Mononuclear cell (primary cell): Measurements from ENCODE around the gene TBC1D22A. TPM values are rescaled to one million over a fixed set of nuclear protein-coding genes. Genes with fewer than 3 reads are reported as not detected.

Experiments
- H3K27me3 ChIP-seq: 2 replicates; pipeline ENCODE4 v1.6.0; 2011; ENCODE audit warnings: low read length, control low read depth; ENCODE audit not compliant: insufficient read depth
- H3K4me1 ChIP-seq: 2 replicates; pipeline ENCODE4 v1.5.1; 2011; ENCODE audit warnings: mild to moderate bottlenecking, low read length, control low read depth; ENCODE audit not compliant: insufficient read depth
- H3K4me3 ChIP-seq: 2 replicates; pipeline ENCODE4 v1.5.1; 2011; ENCODE audit warnings: mild to moderate bottlenecking, low read length, moderate library complexity
- H3K9me3 ChIP-seq: 2 replicates; pipeline ENCODE4 v1.5.1; 2011; ENCODE audit warnings: low read depth, mild to moderate bottlenecking, control low read depth, low read length
- total RNA-seq: library from RNA; depleted of rRNA; stranded (reverse); fragments of >200 nt; gene quantifications from one replicate; pipeline ENCODE4 v1.2.3, GENCODE V29; 2012

Gene TBC1D22A
- total RNA-seq, 1 donor, result 14.1 TPM

- Histone ChIP-seq H3K4me3 (no peak overlapping the region), H3K4me1 (no peaks in the 10 kb centered on the region), H3K9me3 (no peaks in the 10 kb centered on the region), H3K27me3 (no peaks in the 10 kb centered on the region)
These were observed 438.0 kb downstream of the TBC1D22A start for GRCh38 chr22:47200273-47201051.

GRCh38 chr22:47201186-47201995 is 438.9 kb downstream of the TBC1D22A start:
- Histone ChIP-seq H3K27me3 (no peaks in the 10 kb centered on the region), H3K4me3 (no peak overlapping the region)

GRCh38 chr22:47201996-47202818 is 439.8 kb downstream of the TBC1D22A start:
- no peaks in the 10 kb centered on the region for H3K9me3 ChIP-seq
- no peaks in the 10 kb centered on the region for H3K27me3 ChIP-seq
- no peak overlapping the region for H3K4me3 ChIP-seq
- no peaks in the 10 kb centered on the region for H3K4me1 ChIP-seq

More at GRCh38 chr22:47201186-47201995, 438.9 kb downstream of the TBC1D22A start:
- H3K4me1 ChIP-seq, result no peaks in the 10 kb centered on the region
- no peaks in the 10 kb centered on the region for H3K9me3 ChIP-seq

GRCh38 chr22:47202819-47203553 is 440.5 kb downstream of the TBC1D22A start:
- no peaks in the 10 kb centered on the region for H3K4me1 ChIP-seq
- H3K4me3 ChIP-seq, result no peak overlapping the region
- H3K27me3 ChIP-seq, result no peaks in the 10 kb centered on the region
- H3K9me3 ChIP-seq, result no peaks in the 10 kb centered on the region

GRCh38 chr22:47203554-47203991 is 441.1 kb downstream of the TBC1D22A start:
- Histone ChIP-seq H3K9me3 (no peaks in the 10 kb centered on the region), H3K4me3 (no peak overlapping the region), H3K27me3 (no peaks in the 10 kb centered on the region), H3K4me1 (no peaks in the 10 kb centered on the region)

- no peaks in the 10 kb centered on the region for H3K9me3 ChIP-seq
- H3K4me3 ChIP-seq, result no peak overlapping the region
- no peaks in the 10 kb centered on the region for H3K4me1 ChIP-seq
- no peaks in the 10 kb centered on the region for H3K27me3 ChIP-seq
These were observed 441.8 kb downstream of the TBC1D22A start for GRCh38 chr22:47204002-47204979.

GRCh38 chr22:47205081-47205491 is 442.6 kb downstream of the TBC1D22A start:
- Histone ChIP-seq H3K27me3 (no peaks in the 10 kb centered on the region), H3K4me3 (no peak overlapping the region), H3K4me1 (no peaks in the 10 kb centered on the region)

GRCh38 chr22:47205554-47205953 is 443.1 kb downstream of the TBC1D22A start:
- no peaks in the 10 kb centered on the region for H3K9me3 ChIP-seq
- no peaks in the 10 kb centered on the region for H3K27me3 ChIP-seq
- no peaks in the 10 kb centered on the region for H3K4me1 ChIP-seq
- H3K4me3 ChIP-seq, result no peak overlapping the region

More at GRCh38 chr22:47205081-47205491, 442.6 kb downstream of the TBC1D22A start:
- H3K9me3 ChIP-seq, result no peaks in the 10 kb centered on the region

GRCh38 chr22:47206164-47206563 is 443.7 kb downstream of the TBC1D22A start:
- Histone ChIP-seq H3K4me3 (no peak overlapping the region), H3K27me3 (no peaks in the 10 kb centered on the region)

GRCh38 chr22:47206666-47207218 is 444.3 kb downstream of the TBC1D22A start:
- no peaks in the 10 kb centered on the region for H3K27me3 ChIP-seq
- no peaks in the 10 kb centered on the region for H3K4me1 ChIP-seq
- no peaks in the 10 kb centered on the region for H3K9me3 ChIP-seq
- no peak overlapping the region for H3K4me3 ChIP-seq

More at GRCh38 chr22:47206164-47206563, 443.7 kb downstream of the TBC1D22A start:
- H3K9me3 ChIP-seq, result no peaks in the 10 kb centered on the region
- H3K4me1 ChIP-seq, result no peaks in the 10 kb centered on the region

- H3K27me3 ChIP-seq, result no peaks in the 10 kb centered on the region
- no peak overlapping the region for H3K4me3 ChIP-seq
- no peaks in the 10 kb centered on the region for H3K9me3 ChIP-seq
- H3K4me1 ChIP-seq, result no peaks in the 10 kb centered on the region
These were observed 444.9 kb downstream of the TBC1D22A start for GRCh38 chr22:47207387-47207786.

GRCh38 chr22:47207846-47208554 is 445.6 kb downstream of the TBC1D22A start:
- no peaks in the 10 kb centered on the region for H3K9me3 ChIP-seq
- H3K4me1 ChIP-seq, result no peaks in the 10 kb centered on the region
- H3K27me3 ChIP-seq, result no peaks in the 10 kb centered on the region
- no peak overlapping the region for H3K4me3 ChIP-seq

GRCh38 chr22:47208630-47209029 is 446.2 kb downstream of the TBC1D22A start:
- Histone ChIP-seq H3K4me1 (no peaks in the 10 kb centered on the region), H3K9me3 (no peaks in the 10 kb centered on the region), H3K4me3 (no peak overlapping the region), H3K27me3 (no peaks in the 10 kb centered on the region)
